Esophagus muscularis mucosa (tissue), 4 donors: ENCODE results near the gene FOS. TPM values are rescaled to one million over a fixed set of nuclear protein-coding genes. Genes with fewer than 3 reads are reported as not detected.
A peak's percentile ranks its signal among the peaks of the same experiment; 100 is the strongest.

ENCODE experiments used
- DNase-seq: peaks from one replicate; pipeline ENCODE4 v3.0.0-alpha.2; 2017; ENCODE audit errors: extremely low spot score
- H3K27ac ChIP-seq, 4 donors: fragments of 200-600 bp; sonication (generic); replicated peaks in 1 of 4; 1 replicate in 3 of 4; 2 replicates in 1 of 4; pipeline ENCODE4 v1.5.1; 2016 to 2019; ENCODE audit warnings: mild to moderate bottlenecking in 1 of 4
- H3K27me3 ChIP-seq, 4 donors: fragments of 200-600 bp; sonication (generic); one replicate each; pipeline versions ENCODE4 v1.5.1 to v1.6.0; 2016 to 2019
- H3K36me3 ChIP-seq, 4 donors: fragments of 200-600 bp; sonication (generic); one replicate each; pipeline ENCODE4 v1.5.1; 2016 to 2019
- H3K4me1 ChIP-seq, 4 donors: fragments of 200-600 bp; sonication (generic); one replicate each; pipeline ENCODE4 v1.5.1; 2016 to 2019
- H3K4me3 ChIP-seq, 4 donors: fragments of 200-600 bp; sonication (generic); 1 replicate in 2 of 4; 2 replicates in 2 of 4; pipeline ENCODE4 v1.5.1; 2016 to 2019; ENCODE audit warnings: mild to moderate bottlenecking in 4 of 4, moderate library complexity in 1 of 4
- H3K9me3 ChIP-seq, 4 donors: fragments of 200-600 bp; sonication (generic); 1 replicate in 3 of 4; 2 replicates in 1 of 4; pipeline ENCODE4 v1.5.1; 2016 to 2019
- EP300 ChIP-seq: sonication (generic); formaldehyde crosslinking; IDR thresholded peaks from one replicate; pipeline ENCODE4 v1.6.1; 2017; ENCODE audit warnings: antibody characterized with exemption
- POLR2A ChIP-seq: fragments of 450-650 bp; IDR thresholded peaks from one replicate; pipeline ENCODE4 v1.6.1; 2017; ENCODE audit warnings: antibody characterized with exemption, moderate library complexity, mild to moderate bottlenecking, low read depth
- POLR2AphosphoS5 ChIP-seq, 2 donors: sonication (generic); formaldehyde crosslinking; IDR thresholded peaks; one replicate each; pipeline ENCODE4 v1.6.1; 2017; ENCODE audit warnings: antibody characterized with exemption in 2 of 2
- WGBS: methylation state at CpG from one replicate; pipeline ENCODE4 v1.1.5; 2018; 5-methylcytosine and 5-hydroxymethylcytosine counted together
- intact Hi-C: fragments of 100-400 bp; cut with DNase I; formaldehyde crosslinking; loops from one replicate; pipeline ENCODE4 v1.15.1; 2023
- total RNA-seq, 4 donors: library from RNA; depleted of rRNA; stranded (reverse); fragments of >200 nt; gene quantifications; one replicate each; pipeline versions ENCODE4 v1.1.0 to v1.2.1, GENCODE V29; 2016
- TF ChIP-seq, protein P1 (sequence below), 3 experiments: fragments of 200-600 bp in 2 of 3; fragments of 450-650 bp in 1 of 3; sonication (generic) in 2 of 3; IDR thresholded peaks; one replicate each; pipeline ENCODE4 v1.5.1; 2017 to 2019; ENCODE audit warnings: antibody characterized with exemption in 3 of 3, mild to moderate bottlenecking in 2 of 3, moderate library complexity in 1 of 3

FOS gene
- total RNA-seq, 4 donors from 2014 or later = 68.6 to 695 (median 143) TPM

GRCh38 chr14:75254381-75254822, 24.2 kb upstream of the FOS start:
- H3K27ac ChIP-seq = no peak overlapping the region
- no peaks in the 10 kb centered on the region for H3K36me3 ChIP-seq
- H3K4me1 ChIP-seq = peaks cover 11 to 23% (median 18%) of the 10 kb centered on the region in 4 donors
- 85% methylated on average over 5 of the region's 6 CpGs for WGBS
- TF ChIP-seq POLR2AphosphoS5 (IDR thresholded peaks at IDR 0.05) (no peak), POLR2A (no peak), EP300 (no peak)
- TF ChIP-seq, protein P1, sequence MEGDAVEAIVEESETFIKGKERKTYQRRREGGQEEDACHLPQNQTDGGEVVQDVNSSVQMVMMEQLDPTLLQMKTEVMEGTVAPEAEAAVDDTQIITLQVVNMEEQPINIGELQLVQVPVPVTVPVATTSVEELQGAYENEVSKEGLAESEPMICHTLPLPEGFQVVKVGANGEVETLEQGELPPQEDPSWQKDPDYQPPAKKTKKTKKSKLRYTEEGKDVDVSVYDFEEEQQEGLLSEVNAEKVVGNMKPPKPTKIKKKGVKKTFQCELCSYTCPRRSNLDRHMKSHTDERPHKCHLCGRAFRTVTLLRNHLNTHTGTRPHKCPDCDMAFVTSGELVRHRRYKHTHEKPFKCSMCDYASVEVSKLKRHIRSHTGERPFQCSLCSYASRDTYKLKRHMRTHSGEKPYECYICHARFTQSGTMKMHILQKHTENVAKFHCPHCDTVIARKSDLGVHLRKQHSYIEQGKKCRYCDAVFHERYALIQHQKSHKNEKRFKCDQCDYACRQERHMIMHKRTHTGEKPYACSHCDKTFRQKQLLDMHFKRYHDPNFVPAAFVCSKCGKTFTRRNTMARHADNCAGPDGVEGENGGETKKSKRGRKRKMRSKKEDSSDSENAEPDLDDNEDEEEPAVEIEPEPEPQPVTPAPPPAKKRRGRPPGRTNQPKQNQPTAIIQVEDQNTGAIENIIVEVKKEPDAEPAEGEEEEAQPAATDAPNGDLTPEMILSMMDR (IDR thresholded peaks at IDR 0.05) = no peak
- intact Hi-C loops = no loop called here
- DNase-seq = no peak
- no peaks in the 10 kb centered on the region for H3K9me3 ChIP-seq
- no peak overlapping the region for H3K4me3 ChIP-seq
- no peaks in the 10 kb centered on the region for H3K27me3 ChIP-seq

DNA sequence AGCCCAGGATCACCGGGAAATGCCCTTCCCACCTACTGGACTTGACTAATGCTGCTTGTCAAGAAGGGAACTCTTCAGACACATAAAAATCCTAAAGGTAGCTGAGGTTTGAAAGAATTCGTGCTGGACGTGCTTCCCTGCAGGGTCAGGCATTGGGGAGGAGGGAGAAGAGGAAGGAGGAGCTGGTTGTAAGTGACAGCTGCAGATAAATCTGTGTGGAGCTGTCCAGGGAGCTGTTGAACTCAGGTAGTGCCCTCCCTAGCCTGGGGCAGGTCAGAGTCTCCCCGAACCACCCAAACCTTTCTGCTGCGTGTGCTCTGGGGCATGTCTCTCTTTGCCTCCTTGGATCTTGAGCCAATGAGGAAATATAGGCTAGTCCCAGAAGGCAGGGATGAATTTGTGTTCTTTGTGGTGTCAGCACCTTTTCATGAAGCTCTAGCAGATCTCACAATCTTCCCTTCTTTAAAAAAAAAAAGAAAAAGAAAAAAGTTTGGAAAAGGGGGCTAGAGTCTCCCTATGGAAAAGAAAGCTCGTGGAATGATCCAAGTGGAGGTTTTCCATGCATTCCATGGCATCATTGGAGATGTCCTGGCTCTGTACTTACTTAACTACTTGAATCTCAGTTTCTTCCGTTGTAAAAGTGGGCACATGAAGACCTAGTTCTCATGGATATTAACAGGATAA, 23.6 kb upstream of the FOS start:
- H3K27ac ChIP-seq = no peak overlapping the region
- no peaks in the 10 kb centered on the region for H3K9me3 ChIP-seq
- no peak for DNase-seq
- no peaks in the 10 kb centered on the region for H3K36me3 ChIP-seq
- TF ChIP-seq POLR2AphosphoS5 (IDR thresholded peaks at IDR 0.05) (no peak), POLR2A (no peak), EP300 (no peak)
- TF ChIP-seq, protein P1 (IDR thresholded peaks at IDR 0.05) = no peak
- WGBS = 70% methylated on average over 6 of the region's 7 CpGs
- peaks cover 17 to 28% (median 24%) of the 10 kb centered on the region in 4 donors for H3K4me1 ChIP-seq
- intact Hi-C loops = no loop called here
- no peak overlapping the region for H3K4me3 ChIP-seq
- no peaks in the 10 kb centered on the region for H3K27me3 ChIP-seq

GRCh38 chr14:75258079-75258802, 20.4 kb upstream of the FOS start:
- no peak for DNase-seq
- intact Hi-C loops = no loop called here

GRCh38 chr14:75258803-75259509, 19.7 kb upstream of the FOS start:
- no peaks in the 10 kb centered on the region for H3K9me3 ChIP-seq
- peak overlapping the region; percentile 87 to 93 (median 92) for H3K27ac ChIP-seq
- DNase-seq = peak; percentile 99
- peak overlapping the region; percentile 47 to 61 (median 50) for H3K4me3 ChIP-seq
- intact Hi-C loops = no loop called here
- H3K27me3 ChIP-seq = no peaks in the 10 kb centered on the region
- no peaks in the 10 kb centered on the region for H3K36me3 ChIP-seq
- TF ChIP-seq POLR2A = peak; percentile 30
- TF ChIP-seq POLR2AphosphoS5 (IDR thresholded peaks at IDR 0.05) = peak; percentile 94 to 99
- TF ChIP-seq EP300 = peak; percentile 80
- TF ChIP-seq, protein P1 (IDR thresholded peaks at IDR 0.05) = peak in 1 of 3 experiments; percentile 15
- 0% methylated on average over 33 of the region's 40 CpGs for WGBS
- H3K4me1 ChIP-seq = peaks cover 17 to 30% (median 26%) of the 10 kb centered on the region in 4 donors

More at GRCh38 chr14:75258079-75258802, 20.4 kb upstream of the FOS start:
- Histone ChIP-seq H3K4me3 (peak overlapping the region; percentile 47 to 61 (median 50)), H3K36me3 (no peaks in the 10 kb centered on the region), H3K4me1 (peaks cover 17 to 30% (median 27%) of the 10 kb centered on the region in 4 donors), H3K27ac (peak overlapping the region; percentile 87 to 93 (median 92)), H3K27me3 (no peaks in the 10 kb centered on the region), H3K9me3 (no peaks in the 10 kb centered on the region)
- TF ChIP-seq, protein P1 (IDR thresholded peaks at IDR 0.05) = no peak
- TF ChIP-seq EP300 (peak; percentile 25), POLR2A (no peak), POLR2AphosphoS5 (IDR thresholded peaks at IDR 0.05) (peak; percentile 32 to 51)
- WGBS = 18% methylated on average over 12 of the region's 12 CpGs
